CD4-positive, CD25-positive, alpha-beta regulatory T cell (primary cell): ENCODE data around the gene CRHR1. TPM values are rescaled to one million over a fixed set of nuclear protein-coding genes. Genes with fewer than 3 reads are reported as not detected.
"Not testable (repeated sequence)": the region's sequence is repeated elsewhere in the genome, so short reads cannot be mapped to it uniquely, and the experiment has no call there.

ENCODE experiments used
- ATAC-seq, 2 donors: fragments of 150-1000 bp; cut with Tn5 transposase; one replicate each; pipeline ENCODE4 v1.10.0; 2021; ENCODE audit warnings: low read depth in 2 of 2, moderate number of reproducible peaks in 2 of 2, moderate library complexity in 1 of 2
- DNase-seq, 3 donors: peaks; one replicate each; pipeline versions ENCODE4 v3.0.0 to v3.0.0-alpha.2; 2012 to 2022; ENCODE audit warnings: mixed read lengths in 1 of 3
- H3K27ac ChIP-seq: one replicate; pipeline ENCODE4 v1.7.0; 2013; ENCODE audit warnings: mild to moderate bottlenecking, low read length; ENCODE audit not compliant: insufficient read depth, poor library complexity, severe bottlenecking
- H3K27me3 ChIP-seq: one replicate; pipeline ENCODE4 v1.7.0; 2013; ENCODE audit warnings: low read length; ENCODE audit not compliant: control insufficient read depth, insufficient read depth
- H3K36me3 ChIP-seq: one replicate; pipeline ENCODE4 v1.7.0; 2013; ENCODE audit warnings: mild to moderate bottlenecking, low read length, moderate library complexity; ENCODE audit not compliant: control insufficient read depth, insufficient read depth
- H3K4me1 ChIP-seq: 2 replicates; pipeline ENCODE4 v1.7.0; 2013; ENCODE audit warnings: mild to moderate bottlenecking, low read length; ENCODE audit not compliant: insufficient read depth, control insufficient read depth, poor library complexity, severe bottlenecking
- H3K4me3 ChIP-seq: one replicate; pipeline ENCODE4 v1.7.0; 2013; ENCODE audit warnings: low read depth, mild to moderate bottlenecking, low read length, moderate library complexity
- H3K9me3 ChIP-seq, 2 experiments: 1 replicate in 1 of 2; 2 replicates in 1 of 2; pipeline ENCODE4 v1.7.0; 2013; ENCODE audit warnings: low read length in 2 of 2, mild to moderate bottlenecking in 1 of 2, moderate library complexity in 1 of 2; ENCODE audit not compliant: control insufficient read depth in 2 of 2
- H3K27ac Mint-ChIP-seq, 3 donors: one replicate each; pipeline ENCODE4 v1.8.0; 2020 to 2022; ENCODE audit warnings: mild to moderate bottlenecking in 3 of 3, mixed read lengths in 3 of 3, moderate library complexity in 2 of 3
- H3K27me3 Mint-ChIP-seq: one replicate; pipeline ENCODE4 v1.8.0; 2022; ENCODE audit warnings: mild to moderate bottlenecking, mixed read lengths
- H3K36me3 Mint-ChIP-seq: one replicate; pipeline ENCODE4 v1.8.0; 2020; ENCODE audit warnings: mixed read lengths
- H3K4me1 Mint-ChIP-seq, 4 donors: one replicate each; pipeline ENCODE4 v1.8.0; 2020 to 2022; ENCODE audit warnings: mixed read lengths in 4 of 4, mild to moderate bottlenecking in 1 of 4
- H3K4me3 Mint-ChIP-seq, 4 donors: one replicate each; pipeline ENCODE4 v1.8.0; 2020 to 2022; ENCODE audit warnings: mild to moderate bottlenecking in 4 of 4, mixed read lengths in 4 of 4, moderate library complexity in 3 of 4
- H3K9me3 Mint-ChIP-seq, 7 donors: one replicate each; pipeline ENCODE4 v1.8.0; 2020 to 2022; ENCODE audit warnings: mixed read lengths in 7 of 7, mild to moderate bottlenecking in 3 of 7, moderate library complexity in 2 of 7
- polyA plus RNA-seq, 4 donors: library from polyadenylated mRNA; unstranded; fragments of 300-500 nt; fragmentation: Illumina TruSeq; gene quantifications; one replicate each; pipeline ENCODE4 v1.2.3, GENCODE V29; 2021
- total RNA-seq: library from RNA; stranded (reverse); gene quantifications from one replicate; pipeline ENCODE4 v1.2.3, GENCODE V29; 2022

The CRHR1 gene
- total and polyA plus RNA-seq, 5 donors from 2014 or later: not detected

- ATAC-seq, H3K9me3 ChIP-seq, H3K36me3 Mint-ChIP-seq, H3K27ac ChIP-seq, H3K36me3 ChIP-seq, H3K27ac Mint-ChIP-seq, H3K4me3 Mint-ChIP-seq, H3K27me3 ChIP-seq, H3K4me3 ChIP-seq, H3K9me3 Mint-ChIP-seq, H3K27me3 Mint-ChIP-seq, H3K4me1 Mint-ChIP-seq, DNase-seq, H3K4me1 ChIP-seq: not testable (repeated sequence)
Observed at GRCh38 chr17:45744826-45745225, 39.3 kb upstream of the CRHR1 start.

DNA sequence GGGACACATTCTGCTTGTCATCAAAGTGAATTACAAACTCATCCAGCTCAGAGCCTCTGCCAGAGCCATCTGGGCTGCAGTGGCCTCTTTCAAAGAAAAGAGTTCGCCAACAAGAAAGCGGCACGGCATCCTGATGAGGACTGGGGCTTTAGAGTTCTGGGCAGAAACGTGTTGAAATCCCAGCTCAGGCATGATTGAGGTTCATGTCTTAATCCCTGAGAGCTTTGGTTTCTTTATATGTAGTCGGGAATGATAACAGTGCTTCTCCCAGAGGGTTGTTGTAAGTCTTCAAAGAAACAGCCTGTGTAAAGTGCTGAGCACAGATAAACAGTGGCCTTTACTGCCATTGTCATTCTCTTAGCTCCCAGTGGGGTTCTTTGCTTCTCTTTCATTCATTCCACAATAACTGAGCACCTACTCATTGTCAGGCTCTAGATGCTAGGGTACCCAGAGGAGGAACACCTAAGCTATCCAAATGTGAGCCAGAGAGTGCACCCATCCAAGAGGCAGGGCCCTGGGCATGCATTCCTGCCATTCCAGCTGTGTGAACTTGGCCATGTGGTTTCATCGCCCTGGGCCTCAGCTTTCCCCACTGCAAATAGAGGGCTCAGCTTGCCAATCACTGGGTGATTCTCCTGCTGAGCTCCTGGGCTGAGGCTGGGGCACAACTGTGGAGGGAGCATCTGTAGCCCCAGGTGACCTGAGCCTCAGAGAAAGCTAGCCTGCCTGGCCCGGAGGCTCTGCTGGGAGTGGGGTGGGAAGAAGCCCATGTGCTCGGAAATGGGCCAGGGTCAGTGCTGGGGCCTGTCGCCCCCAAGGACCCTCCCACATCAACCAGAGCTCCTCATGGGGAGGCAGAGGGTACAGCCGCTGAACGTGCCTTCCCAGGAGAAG, 38.3 kb upstream of the CRHR1 start:
- no peaks in the 10 kb centered on the region for H3K36me3 ChIP-seq
- no peak overlapping the region for H3K4me3 ChIP-seq
- Mint-ChIP-seq H3K4me1 (no peaks in the 10 kb centered on the region), H3K36me3 (no peaks in the 10 kb centered on the region), H3K27me3 (peaks cover 9% of the 10 kb centered on the region), H3K9me3 (peaks cover 0 to 1% (median 0%) of the 10 kb centered on the region in 7 donors), H3K4me3 (no peak overlapping the region), H3K27ac (no peak overlapping the region)
- H3K9me3 ChIP-seq: no peaks in the 10 kb centered on the region
- no peak for ATAC-seq
- no peak overlapping the region for H3K27ac ChIP-seq
- H3K27me3 ChIP-seq: no peaks in the 10 kb centered on the region
- no peaks in the 10 kb centered on the region for H3K4me1 ChIP-seq
- DNase-seq: no peak

GRCh38 chr17:45747911-45748310, 36.2 kb upstream of the CRHR1 start:
- ATAC-seq (no peak), DNase-seq (no peak)
- Histone ChIP-seq H3K9me3 (no peaks in the 10 kb centered on the region), H3K4me3 (no peak overlapping the region), H3K36me3 (no peaks in the 10 kb centered on the region), H3K27ac (no peak overlapping the region), H3K27me3 (no peaks in the 10 kb centered on the region), H3K4me1 (no peaks in the 10 kb centered on the region)
- Mint-ChIP-seq H3K4me3 (no peak overlapping the region), H3K9me3 (peaks cover 0 to 1% (median 0%) of the 10 kb centered on the region in 7 donors), H3K36me3 (no peaks in the 10 kb centered on the region), H3K4me1 (no peaks in the 10 kb centered on the region), H3K27me3 (peaks cover 6% of the 10 kb centered on the region), H3K27ac (no peak overlapping the region)

- no peaks in the 10 kb centered on the region for H3K9me3 ChIP-seq
- H3K36me3 Mint-ChIP-seq: no peaks in the 10 kb centered on the region
- no peak overlapping the region for H3K4me3 ChIP-seq
- H3K27me3 ChIP-seq: no peaks in the 10 kb centered on the region
- no peaks in the 10 kb centered on the region for H3K9me3 Mint-ChIP-seq
- H3K27me3 Mint-ChIP-seq: no peaks in the 10 kb centered on the region
- no peak overlapping the region for H3K27ac ChIP-seq
- H3K36me3 ChIP-seq: no peaks in the 10 kb centered on the region
- no peak overlapping the region for H3K27ac Mint-ChIP-seq
- ATAC-seq: no peak
- no peaks in the 10 kb centered on the region for H3K4me1 Mint-ChIP-seq
- DNase-seq: no peak
- H3K4me3 Mint-ChIP-seq: no peak overlapping the region
- no peaks in the 10 kb centered on the region for H3K4me1 ChIP-seq
Observed at GRCh38 chr17:45748731-45749310, 35.3 kb upstream of the CRHR1 start.

DNA sequence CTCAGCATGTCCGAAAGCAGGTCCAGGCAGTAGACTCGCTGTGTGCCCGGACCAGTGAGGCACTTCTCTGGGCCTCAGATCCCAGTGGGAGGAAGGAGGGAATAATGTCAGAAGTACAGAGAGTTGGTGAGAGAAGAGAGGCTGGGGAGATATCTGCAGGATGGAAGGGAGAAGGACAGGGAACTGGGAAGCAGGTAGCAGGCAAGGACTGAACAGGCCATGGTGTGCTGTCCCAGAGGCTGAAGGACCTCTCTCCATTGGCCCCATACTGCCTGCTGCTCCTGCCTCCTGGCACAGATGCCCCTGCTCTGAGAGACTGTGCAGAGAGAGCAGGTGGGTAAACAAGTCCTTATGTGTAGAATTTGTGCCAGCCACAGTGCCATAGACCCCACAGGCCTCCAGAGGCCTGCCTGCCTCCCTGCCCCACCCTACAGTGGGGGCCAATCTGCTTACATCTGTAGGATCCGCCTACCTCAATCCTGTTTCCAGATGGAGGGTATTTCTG, 34.2 kb upstream of the CRHR1 start:
- ATAC-seq: no peak
- H3K27ac Mint-ChIP-seq: no peak overlapping the region
- no peak overlapping the region for H3K4me3 Mint-ChIP-seq
- no peak overlapping the region for H3K4me3 ChIP-seq
- no peaks in the 10 kb centered on the region for H3K36me3 Mint-ChIP-seq
- H3K36me3 ChIP-seq: no peaks in the 10 kb centered on the region
- H3K9me3 ChIP-seq: no peaks in the 10 kb centered on the region
- H3K4me1 Mint-ChIP-seq: no peaks in the 10 kb centered on the region
- no peaks in the 10 kb centered on the region for H3K4me1 ChIP-seq
- H3K27ac ChIP-seq: no peak overlapping the region
- no peaks in the 10 kb centered on the region for H3K27me3 Mint-ChIP-seq
- no peaks in the 10 kb centered on the region for H3K9me3 Mint-ChIP-seq
- no peak for DNase-seq
- H3K27me3 ChIP-seq: no peaks in the 10 kb centered on the region

DNA sequence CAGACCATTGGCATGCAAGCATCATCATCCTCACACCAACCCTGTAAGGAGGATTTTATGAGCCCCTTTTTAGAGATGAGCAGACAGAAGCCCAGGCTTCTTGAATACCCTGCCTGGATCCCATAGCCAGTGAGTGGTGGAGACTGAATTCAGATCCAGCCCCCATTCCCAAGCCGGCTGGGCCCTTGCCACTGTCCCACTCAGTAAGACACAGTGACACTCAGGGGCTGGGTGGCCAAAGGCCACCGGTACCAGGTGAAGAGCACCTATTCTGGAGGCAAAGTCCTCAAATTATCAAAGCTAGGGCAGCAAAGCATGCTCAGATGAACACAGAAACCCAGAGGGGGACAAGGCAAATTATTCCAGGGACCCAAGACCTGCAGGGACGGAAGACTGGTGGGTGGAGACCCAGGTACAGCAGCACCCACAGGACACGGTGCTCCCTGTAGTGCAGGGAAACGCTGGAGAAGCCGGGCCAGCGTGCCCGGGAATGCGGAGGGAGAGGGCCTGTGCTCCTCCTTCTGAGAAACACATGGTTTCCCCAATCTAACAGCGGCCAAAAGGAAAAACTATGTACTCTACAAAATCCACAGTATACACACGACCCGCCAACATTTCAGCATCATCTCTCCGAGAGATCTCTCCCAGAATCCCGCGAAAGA, 33.2 kb upstream of the CRHR1 start:
- no peak overlapping the region for H3K4me3 ChIP-seq
- H3K9me3 ChIP-seq: no peaks in the 10 kb centered on the region
- no peaks in the 10 kb centered on the region for H3K27me3 Mint-ChIP-seq
- H3K36me3 Mint-ChIP-seq: no peaks in the 10 kb centered on the region
- H3K27ac ChIP-seq: no peak overlapping the region
- no peak overlapping the region for H3K4me3 Mint-ChIP-seq
- H3K4me1 ChIP-seq: no peaks in the 10 kb centered on the region
- no peak overlapping the region for H3K27ac Mint-ChIP-seq
- H3K36me3 ChIP-seq: no peaks in the 10 kb centered on the region
- H3K27me3 ChIP-seq: no peaks in the 10 kb centered on the region
- no peak for ATAC-seq
- H3K9me3 Mint-ChIP-seq: no peaks in the 10 kb centered on the region
- H3K4me1 Mint-ChIP-seq: no peaks in the 10 kb centered on the region
- DNase-seq: no peak

DNA sequence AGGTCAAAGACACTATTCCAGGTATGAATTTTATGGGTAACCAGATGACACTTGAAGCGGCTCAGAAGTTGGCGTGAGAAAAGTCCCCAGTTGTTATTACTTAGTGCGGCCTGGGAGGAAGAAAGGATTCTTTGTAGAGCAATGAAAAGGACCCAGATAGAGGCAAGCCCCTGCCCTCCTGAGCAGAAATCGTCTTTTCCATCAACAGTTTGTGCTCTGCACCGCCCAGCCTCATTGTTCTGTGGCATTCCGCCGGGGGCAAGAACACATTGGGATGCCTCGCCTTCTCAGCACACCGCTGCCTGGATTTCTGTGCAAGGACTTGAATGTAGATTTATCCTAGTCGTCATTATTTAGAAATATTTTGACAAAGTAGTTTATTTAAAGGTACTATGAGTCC, 32.7 kb upstream of the CRHR1 start:
- no peaks in the 10 kb centered on the region for H3K4me1 ChIP-seq
- H3K36me3 ChIP-seq: no peaks in the 10 kb centered on the region
- no peaks in the 10 kb centered on the region for H3K9me3 ChIP-seq
- no peak overlapping the region for H3K4me3 Mint-ChIP-seq
- H3K27ac Mint-ChIP-seq: no peak overlapping the region
- H3K4me3 ChIP-seq: no peak overlapping the region
- no peaks in the 10 kb centered on the region for H3K36me3 Mint-ChIP-seq
- no peaks in the 10 kb centered on the region for H3K4me1 Mint-ChIP-seq
- ATAC-seq (no peak), DNase-seq (no peak)
- H3K27me3 ChIP-seq: no peaks in the 10 kb centered on the region
- H3K27ac ChIP-seq: no peak overlapping the region
- H3K9me3 Mint-ChIP-seq: no peaks in the 10 kb centered on the region
- H3K27me3 Mint-ChIP-seq: peaks cover 4% of the 10 kb centered on the region
